ENCODE measurements around the gene CAT. TPM values are rescaled to one million over a fixed set of nuclear protein-coding genes. Genes with fewer than 3 reads are reported as not detected.
A peak's percentile ranks its signal among the peaks of the same experiment; 100 is the strongest.

Gene CAT
- total RNA-seq, 2 donors from 2014 or later, result 83.8 to 108 TPM

DNA sequence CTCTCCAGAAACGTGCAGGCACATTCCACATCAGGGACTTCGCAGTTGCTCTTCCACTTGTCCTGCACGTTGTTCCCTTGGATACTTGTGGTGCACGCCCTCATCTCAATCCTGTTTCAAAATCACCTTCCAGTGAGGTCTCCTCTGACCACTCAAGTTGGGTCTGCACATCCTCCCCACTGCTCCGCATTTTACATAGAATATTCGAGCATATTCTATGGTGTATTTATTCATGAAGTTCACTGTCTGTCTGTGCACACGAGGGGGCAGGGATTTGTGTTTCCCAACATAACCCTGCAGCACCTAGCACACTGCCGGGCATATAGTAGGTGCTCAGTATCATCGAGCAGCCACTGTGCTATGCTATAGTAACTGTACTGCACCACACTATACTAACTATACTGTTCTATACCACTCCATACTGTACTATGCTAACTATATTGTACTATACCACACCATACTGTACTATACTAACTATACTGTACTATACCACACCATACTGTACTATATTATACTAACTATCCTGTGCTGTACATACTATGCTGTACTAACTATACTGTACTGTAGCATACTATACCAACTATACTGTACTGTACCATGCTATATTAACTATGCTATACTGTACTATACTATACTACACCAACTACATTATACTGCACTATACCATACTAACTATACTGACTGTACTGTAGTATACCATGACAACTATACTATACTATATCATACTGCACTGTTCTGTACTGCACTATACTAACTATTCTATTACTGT is 44.6 kb downstream of the CAT start:
- DNase-seq (ENCODE audit: low spot score), result no peak
- TF ChIP-seq, protein P1, sequence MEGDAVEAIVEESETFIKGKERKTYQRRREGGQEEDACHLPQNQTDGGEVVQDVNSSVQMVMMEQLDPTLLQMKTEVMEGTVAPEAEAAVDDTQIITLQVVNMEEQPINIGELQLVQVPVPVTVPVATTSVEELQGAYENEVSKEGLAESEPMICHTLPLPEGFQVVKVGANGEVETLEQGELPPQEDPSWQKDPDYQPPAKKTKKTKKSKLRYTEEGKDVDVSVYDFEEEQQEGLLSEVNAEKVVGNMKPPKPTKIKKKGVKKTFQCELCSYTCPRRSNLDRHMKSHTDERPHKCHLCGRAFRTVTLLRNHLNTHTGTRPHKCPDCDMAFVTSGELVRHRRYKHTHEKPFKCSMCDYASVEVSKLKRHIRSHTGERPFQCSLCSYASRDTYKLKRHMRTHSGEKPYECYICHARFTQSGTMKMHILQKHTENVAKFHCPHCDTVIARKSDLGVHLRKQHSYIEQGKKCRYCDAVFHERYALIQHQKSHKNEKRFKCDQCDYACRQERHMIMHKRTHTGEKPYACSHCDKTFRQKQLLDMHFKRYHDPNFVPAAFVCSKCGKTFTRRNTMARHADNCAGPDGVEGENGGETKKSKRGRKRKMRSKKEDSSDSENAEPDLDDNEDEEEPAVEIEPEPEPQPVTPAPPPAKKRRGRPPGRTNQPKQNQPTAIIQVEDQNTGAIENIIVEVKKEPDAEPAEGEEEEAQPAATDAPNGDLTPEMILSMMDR (IDR thresholded peaks at IDR 0.05), result no peak
- Histone ChIP-seq H3K27ac (no peak overlapping the region), H3K4me3 (no peak overlapping the region), H3K4me1 (no peaks in the 10 kb centered on the region), H3K27me3 (no peaks in the 10 kb centered on the region), H3K36me3 (no peaks in the 10 kb centered on the region), H3K9me3 (no peaks in the 10 kb centered on the region)

DNA sequence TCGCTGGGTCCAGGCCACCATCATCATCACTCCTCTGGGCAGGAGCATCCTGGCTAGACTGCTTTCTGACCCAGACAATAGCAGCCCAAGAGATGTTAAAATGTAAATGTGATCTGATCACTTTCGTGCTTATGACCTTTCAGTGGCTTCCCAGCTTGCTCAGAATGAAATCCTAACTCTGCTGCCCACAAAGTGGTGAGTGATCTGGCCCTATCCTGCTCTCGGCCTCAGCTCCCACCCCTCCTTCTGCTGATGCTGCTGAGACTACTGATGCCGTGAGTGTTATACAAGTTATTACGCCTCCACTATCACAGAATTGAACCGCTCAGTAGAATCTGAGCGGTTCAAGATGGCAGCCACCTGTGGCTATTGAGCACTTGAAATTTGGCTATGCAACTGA is 48.7 kb downstream of the CAT start:
- DNase-seq (ENCODE audit: low spot score), result no peak
- Histone ChIP-seq H3K9me3 (no peaks in the 10 kb centered on the region), H3K27me3 (no peaks in the 10 kb centered on the region), H3K4me3 (no peak overlapping the region), H3K36me3 (no peaks in the 10 kb centered on the region), H3K27ac (no peak overlapping the region), H3K4me1 (no peaks in the 10 kb centered on the region)
- TF ChIP-seq, protein P1 (IDR thresholded peaks at IDR 0.05), result no peak

DNA sequence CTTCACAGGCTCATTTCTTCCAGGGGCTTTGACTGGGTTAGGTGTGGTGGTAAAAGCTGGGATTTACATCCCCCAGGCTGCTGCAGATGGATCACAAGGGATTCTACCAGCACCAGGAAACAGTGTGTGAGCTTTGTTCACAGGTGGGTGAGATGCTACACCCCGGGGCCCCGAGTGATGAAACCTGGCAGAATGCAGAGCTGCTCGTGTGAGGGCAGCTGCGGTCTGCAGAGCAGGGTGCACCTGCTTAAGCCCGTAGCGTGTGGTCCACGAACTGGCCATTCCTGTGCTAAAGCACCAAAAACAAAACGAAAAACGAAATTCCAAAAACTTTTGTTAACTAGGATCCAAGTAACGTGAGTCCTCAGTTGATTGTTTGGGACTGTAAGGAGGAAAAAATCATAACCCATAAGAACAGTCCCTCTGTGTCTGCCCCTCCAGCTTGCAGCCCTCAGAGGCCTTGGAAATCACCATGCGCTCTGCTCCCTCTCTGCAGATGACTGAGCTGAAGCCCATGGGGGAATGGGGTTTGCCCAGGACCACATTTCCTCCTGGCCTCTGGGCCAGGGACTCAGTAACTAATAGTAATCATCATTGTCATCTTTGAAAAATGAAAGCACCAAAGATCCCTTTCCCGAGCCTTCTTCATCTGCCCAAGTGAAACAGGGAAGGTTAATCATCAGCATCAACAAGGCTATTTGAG is 50.3 kb downstream of the CAT start:
- H3K9me3 ChIP-seq, result no peaks in the 10 kb centered on the region
- no peak overlapping the region for H3K4me3 ChIP-seq
- H3K27me3 ChIP-seq, result no peaks in the 10 kb centered on the region
- no peak for DNase-seq (ENCODE audit: low spot score)
- H3K36me3 ChIP-seq, result no peaks in the 10 kb centered on the region
- no peaks in the 10 kb centered on the region for H3K4me1 ChIP-seq
- no peak overlapping the region for H3K27ac ChIP-seq
- TF ChIP-seq, protein P1 (IDR thresholded peaks at IDR 0.05), result no peak

DNA sequence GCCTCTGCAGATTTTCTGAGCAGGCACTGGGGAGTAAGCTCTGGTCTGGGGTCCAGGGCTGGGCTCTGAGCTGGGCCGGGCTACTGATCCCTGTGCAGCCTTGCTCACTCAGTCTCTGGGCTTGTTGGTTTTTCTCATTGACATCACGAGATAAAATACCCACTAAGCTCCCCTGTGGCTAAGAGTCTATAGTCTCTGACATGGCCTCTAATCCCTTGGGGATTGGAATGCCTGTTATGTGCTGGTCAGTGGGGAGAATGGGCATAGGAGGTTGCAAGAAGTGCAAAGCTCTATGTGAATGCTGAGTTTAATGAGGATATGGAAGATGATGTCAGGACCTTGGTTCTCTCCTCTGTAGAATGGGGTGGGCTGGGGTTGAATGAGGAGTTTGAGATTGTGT is 51.6 kb downstream of the CAT start:
- Histone ChIP-seq H3K27ac (no peak overlapping the region), H3K9me3 (no peaks in the 10 kb centered on the region), H3K4me1 (no peaks in the 10 kb centered on the region), H3K27me3 (no peaks in the 10 kb centered on the region), H3K36me3 (no peaks in the 10 kb centered on the region), H3K4me3 (no peak overlapping the region)
- no peak for DNase-seq (ENCODE audit: low spot score)
- TF ChIP-seq, protein P1 (IDR thresholded peaks at IDR 0.05), result no peak

GRCh38 chr11:34492806-34493414 is 54.2 kb downstream of the CAT start:
- H3K9me3 ChIP-seq, result no peaks in the 10 kb centered on the region
- no peaks in the 10 kb centered on the region for H3K36me3 ChIP-seq
- no peak overlapping the region for H3K27ac ChIP-seq
- H3K27me3 ChIP-seq, result no peaks in the 10 kb centered on the region
- H3K4me1 ChIP-seq, result no peaks in the 10 kb centered on the region
- H3K4me3 ChIP-seq, result no peak overlapping the region
- DNase-seq (ENCODE audit: low spot score), result peak; percentile 75
- TF ChIP-seq, protein P1 (IDR thresholded peaks at IDR 0.05), result peak; percentile 62 to 74
